HEK293T (cell line): ENCODE measurements around the gene CDT1.

Experiments used
- ARNT ChIP-seq: fragments of 450-650 bp; IDR thresholded peaks from 2 replicates; pipeline ENCODE4 v1.6.1; 2017; ENCODE audit warnings: mild to moderate bottlenecking
- FOXA1 ChIP-seq: fragments of 450-650 bp; IDR thresholded peaks from 2 replicates; pipeline ENCODE4 v1.6.1; 2016; ENCODE audit warnings: mild to moderate bottlenecking
- FOXM1 ChIP-seq: fragments of 450-650 bp; IDR thresholded peaks from 2 replicates; pipeline ENCODE4 v1.6.1; 2017; ENCODE audit warnings: mild to moderate bottlenecking, borderline replicate concordance
- LEF1 ChIP-seq: fragments of 450-650 bp; IDR thresholded peaks from 2 replicates; pipeline ENCODE4 v1.6.1; 2017; ENCODE audit warnings: mild to moderate bottlenecking, borderline replicate concordance
- SUZ12 ChIP-seq: fragments of 450-650 bp; IDR thresholded peaks from 2 replicates; pipeline ENCODE4 v1.6.1; 2016; ENCODE audit warnings: mild to moderate bottlenecking
- TARDBP ChIP-seq: fragments of 450-650 bp; IDR thresholded peaks from 2 replicates; pipeline ENCODE4 v1.6.1; 2016

DNA sequence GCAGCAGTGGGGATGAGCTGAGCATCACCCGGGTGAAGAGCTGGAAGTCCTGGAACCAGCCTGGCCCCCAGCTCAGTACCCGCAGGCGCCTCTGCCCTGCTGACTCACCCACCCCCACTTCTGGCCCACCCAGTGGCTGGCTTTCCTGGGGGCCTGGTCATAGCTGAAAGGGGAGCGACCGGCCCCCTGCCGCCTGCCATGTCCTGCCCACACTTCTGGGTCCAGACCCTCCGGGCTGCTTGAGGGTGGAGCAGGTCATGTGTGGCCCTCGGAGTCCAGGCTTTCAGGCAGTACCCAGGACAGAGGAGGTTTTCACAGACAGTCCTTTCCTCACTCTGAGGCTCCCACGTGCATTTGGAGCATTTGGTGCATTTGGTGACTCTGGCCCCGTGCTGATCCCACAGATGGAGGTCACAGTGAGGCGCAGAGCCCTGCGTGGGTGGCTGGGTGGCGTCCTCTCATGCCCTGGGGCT is 11.5 kb upstream of the CDT1 start:
- no peak for TF ChIP-seq TARDBP
- TF ChIP-seq LEF1: no peak
- TF ChIP-seq FOXA1: no peak
- TF ChIP-seq SUZ12: no peak
- TF ChIP-seq FOXM1: no peak
- TF ChIP-seq ARNT: no peak
